Nephron (organoid): ENCODE data around the gene COQ8A.

ENCODE experiments used
- H3K27ac Mint-ChIP-seq, 3 experiments: 2 replicates each; pipeline ENCODE4 v1.8.0; 2020; ENCODE audit warnings: mixed read lengths in 3 of 3, mild to moderate bottlenecking in 2 of 3, moderate library complexity in 1 of 3
- H3K27me3 Mint-ChIP-seq: 2 replicates; pipeline ENCODE4 v1.8.0; 2021; ENCODE audit warnings: low read depth, mild to moderate bottlenecking, moderate library complexity, mixed read lengths
- H3K36me3 Mint-ChIP-seq: 2 replicates; pipeline ENCODE4 v1.8.0; 2020; ENCODE audit warnings: low read depth, mixed read lengths
- H3K4me1 Mint-ChIP-seq: 2 replicates; pipeline ENCODE4 v1.8.0; 2020; ENCODE audit warnings: mixed read lengths
- H3K4me3 Mint-ChIP-seq, 3 experiments: 2 replicates each; pipeline ENCODE4 v1.8.0; 2020; ENCODE audit warnings: mild to moderate bottlenecking in 3 of 3, mixed read lengths in 3 of 3, moderate library complexity in 2 of 3
- H3K9me3 Mint-ChIP-seq: 2 replicates; pipeline ENCODE4 v1.8.0; 2020; ENCODE audit warnings: mixed read lengths
- CTCF ChIP-seq, 3 experiments: fragments of 200-600 bp; sonication (generic); IDR thresholded peaks; one replicate each; pipeline ENCODE4 v1.5.0; 2021; ENCODE audit warnings: antibody characterized with exemption in 3 of 3; ENCODE audit not compliant: unreplicated experiment in 3 of 3

Gene COQ8A

GRCh38 chr1:226987623-226988333, 47.7 kb downstream of the COQ8A start:
- H3K36me3 Mint-ChIP-seq = peaks cover 21% of the 10 kb centered on the region
- H3K4me1 Mint-ChIP-seq = peaks cover 17% of the 10 kb centered on the region
- no peak for TF ChIP-seq CTCF (IDR thresholded peaks at IDR 0.05; ENCODE audit: unreplicated experiment in 3 of 3)
- H3K27me3 Mint-ChIP-seq = no peaks in the 10 kb centered on the region
- H3K4me3 Mint-ChIP-seq = no peak overlapping the region
- H3K27ac Mint-ChIP-seq = no peak overlapping the region
- no peaks in the 10 kb centered on the region for H3K9me3 Mint-ChIP-seq

GRCh38 chr1:226988334-226988666, 48.2 kb downstream of the COQ8A start:
- H3K4me3 Mint-ChIP-seq = no peak overlapping the region
- no peak overlapping the region for H3K27ac Mint-ChIP-seq
- H3K27me3 Mint-ChIP-seq = no peaks in the 10 kb centered on the region
- no peak for TF ChIP-seq CTCF (IDR thresholded peaks at IDR 0.05; ENCODE audit: unreplicated experiment in 3 of 3)
- peaks cover 21% of the 10 kb centered on the region for H3K36me3 Mint-ChIP-seq
- peaks cover 17% of the 10 kb centered on the region for H3K4me1 Mint-ChIP-seq
- H3K9me3 Mint-ChIP-seq = no peaks in the 10 kb centered on the region

GRCh38 chr1:226989085-226989920, 49.2 kb downstream of the COQ8A start:
- H3K4me1 Mint-ChIP-seq = peaks cover 23% of the 10 kb centered on the region
- H3K27me3 Mint-ChIP-seq = no peaks in the 10 kb centered on the region
- H3K36me3 Mint-ChIP-seq = peaks cover 21% of the 10 kb centered on the region
- H3K27ac Mint-ChIP-seq = peak overlapping the region in 1 of 3 experiments; percentile 55
- TF ChIP-seq CTCF (IDR thresholded peaks at IDR 0.05; ENCODE audit: unreplicated experiment in 3 of 3) = no peak
- H3K4me3 Mint-ChIP-seq = no peak overlapping the region
- H3K9me3 Mint-ChIP-seq = no peaks in the 10 kb centered on the region

GRCh38 chr1:226990133-226990716, 50.1 kb downstream of the COQ8A start:
- no peak overlapping the region for H3K4me3 Mint-ChIP-seq
- no peak for TF ChIP-seq CTCF (IDR thresholded peaks at IDR 0.05; ENCODE audit: unreplicated experiment in 3 of 3)
- H3K27me3 Mint-ChIP-seq = no peaks in the 10 kb centered on the region
- H3K9me3 Mint-ChIP-seq = no peaks in the 10 kb centered on the region
- no peak overlapping the region for H3K27ac Mint-ChIP-seq
- peaks cover 31% of the 10 kb centered on the region for H3K4me1 Mint-ChIP-seq
- peaks cover 21% of the 10 kb centered on the region for H3K36me3 Mint-ChIP-seq

GRCh38 chr1:226991920-226992319, 51.8 kb downstream of the COQ8A start:
- Mint-ChIP-seq H3K36me3 (peaks cover 12% of the 10 kb centered on the region), H3K27ac (no peak overlapping the region), H3K4me1 (peaks cover 25% of the 10 kb centered on the region), H3K9me3 (no peaks in the 10 kb centered on the region), H3K27me3 (no peaks in the 10 kb centered on the region), H3K4me3 (no peak overlapping the region)
- TF ChIP-seq CTCF (IDR thresholded peaks at IDR 0.05; ENCODE audit: unreplicated experiment in 3 of 3) = no peak
